Peyer's patch (tissue), 4 donors: ENCODE data around the gene RIPK4.

Experiments
- POLR2A ChIP-seq, 2 donors: fragments of 450-650 bp; IDR thresholded peaks; one replicate each; pipeline ENCODE4 v1.5.1; 2017; ENCODE audit warnings: antibody characterized with exemption in 2 of 2, mild to moderate bottlenecking in 2 of 2, moderate library complexity in 2 of 2
- TF ChIP-seq, protein P1 (sequence below), 6 experiments: fragments of 450-650 bp in 4 of 6; fragments of 200-600 bp in 2 of 6; sonication (generic) in 1 of 6; IDR thresholded peaks; one replicate each; pipeline ENCODE4 v1.5.1; 2017 to 2019; ENCODE audit warnings: antibody characterized with exemption in 6 of 6, mild to moderate bottlenecking in 3 of 6, moderate library complexity in 1 of 6

GRCh38 chr21:41741253-41742072 lies 25.4 kb downstream of the RIPK4 start:
- TF ChIP-seq, protein P1, sequence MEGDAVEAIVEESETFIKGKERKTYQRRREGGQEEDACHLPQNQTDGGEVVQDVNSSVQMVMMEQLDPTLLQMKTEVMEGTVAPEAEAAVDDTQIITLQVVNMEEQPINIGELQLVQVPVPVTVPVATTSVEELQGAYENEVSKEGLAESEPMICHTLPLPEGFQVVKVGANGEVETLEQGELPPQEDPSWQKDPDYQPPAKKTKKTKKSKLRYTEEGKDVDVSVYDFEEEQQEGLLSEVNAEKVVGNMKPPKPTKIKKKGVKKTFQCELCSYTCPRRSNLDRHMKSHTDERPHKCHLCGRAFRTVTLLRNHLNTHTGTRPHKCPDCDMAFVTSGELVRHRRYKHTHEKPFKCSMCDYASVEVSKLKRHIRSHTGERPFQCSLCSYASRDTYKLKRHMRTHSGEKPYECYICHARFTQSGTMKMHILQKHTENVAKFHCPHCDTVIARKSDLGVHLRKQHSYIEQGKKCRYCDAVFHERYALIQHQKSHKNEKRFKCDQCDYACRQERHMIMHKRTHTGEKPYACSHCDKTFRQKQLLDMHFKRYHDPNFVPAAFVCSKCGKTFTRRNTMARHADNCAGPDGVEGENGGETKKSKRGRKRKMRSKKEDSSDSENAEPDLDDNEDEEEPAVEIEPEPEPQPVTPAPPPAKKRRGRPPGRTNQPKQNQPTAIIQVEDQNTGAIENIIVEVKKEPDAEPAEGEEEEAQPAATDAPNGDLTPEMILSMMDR (IDR thresholded peaks at IDR 0.05), result no peak
- TF ChIP-seq POLR2A (IDR thresholded peaks at IDR 0.05), result no peak
